ENCODE results near the gene GPALPP1.

Gene GPALPP1

DNA sequence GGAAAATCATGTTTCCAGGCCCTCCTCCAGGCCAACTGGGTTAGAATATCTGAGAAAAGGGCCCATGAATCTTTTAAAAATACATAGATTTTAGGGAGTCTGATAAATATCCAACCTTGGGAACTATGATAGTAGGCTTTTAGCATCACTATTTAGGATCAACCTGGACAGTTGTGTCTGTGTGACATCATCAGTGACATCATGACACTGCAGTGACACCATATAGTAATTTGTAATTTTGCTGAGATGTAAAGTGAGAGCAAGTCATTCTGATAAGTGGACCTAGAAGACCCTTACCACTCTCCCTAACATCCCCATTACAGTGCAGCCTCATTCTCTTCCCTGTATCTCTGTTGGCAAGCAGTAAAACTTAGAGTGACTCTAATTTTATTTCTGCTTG is 14.1 kb downstream of the GPALPP1 start:
- ChIA-PET CTCF (no interaction called here), POLR2A (no interaction called here)
- no peak for DNase-seq (ENCODE audit: low read depth, low spot score)
- TF ChIP-seq, protein P1, sequence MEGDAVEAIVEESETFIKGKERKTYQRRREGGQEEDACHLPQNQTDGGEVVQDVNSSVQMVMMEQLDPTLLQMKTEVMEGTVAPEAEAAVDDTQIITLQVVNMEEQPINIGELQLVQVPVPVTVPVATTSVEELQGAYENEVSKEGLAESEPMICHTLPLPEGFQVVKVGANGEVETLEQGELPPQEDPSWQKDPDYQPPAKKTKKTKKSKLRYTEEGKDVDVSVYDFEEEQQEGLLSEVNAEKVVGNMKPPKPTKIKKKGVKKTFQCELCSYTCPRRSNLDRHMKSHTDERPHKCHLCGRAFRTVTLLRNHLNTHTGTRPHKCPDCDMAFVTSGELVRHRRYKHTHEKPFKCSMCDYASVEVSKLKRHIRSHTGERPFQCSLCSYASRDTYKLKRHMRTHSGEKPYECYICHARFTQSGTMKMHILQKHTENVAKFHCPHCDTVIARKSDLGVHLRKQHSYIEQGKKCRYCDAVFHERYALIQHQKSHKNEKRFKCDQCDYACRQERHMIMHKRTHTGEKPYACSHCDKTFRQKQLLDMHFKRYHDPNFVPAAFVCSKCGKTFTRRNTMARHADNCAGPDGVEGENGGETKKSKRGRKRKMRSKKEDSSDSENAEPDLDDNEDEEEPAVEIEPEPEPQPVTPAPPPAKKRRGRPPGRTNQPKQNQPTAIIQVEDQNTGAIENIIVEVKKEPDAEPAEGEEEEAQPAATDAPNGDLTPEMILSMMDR (IDR thresholded peaks at IDR 0.05; ENCODE audit: insufficient read depth, low read length, missing control alignments) = no peak
- H3K4me3 ChIP-seq (ENCODE audit: low read depth, low read length) = no peak overlapping the region

DNA sequence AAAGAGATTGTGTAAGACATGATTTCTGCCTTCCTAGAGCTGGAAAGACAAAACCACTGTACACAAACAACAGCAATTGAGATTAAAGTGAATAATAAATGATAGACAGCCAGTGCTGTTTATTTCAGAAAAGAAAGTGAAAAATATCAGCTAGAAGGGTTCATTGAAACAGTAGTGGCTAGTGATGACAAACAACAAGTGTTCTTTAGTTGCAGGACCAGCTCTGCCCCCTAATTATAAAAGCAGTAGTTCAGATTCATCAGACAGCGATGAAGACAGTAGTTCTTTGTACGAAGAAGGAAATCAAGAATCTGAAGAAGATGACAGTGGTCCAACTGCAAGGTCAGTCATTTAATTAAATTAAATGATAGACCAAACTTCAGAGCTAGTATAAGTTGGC is 14.8 kb downstream of the GPALPP1 start:
- ChIA-PET CTCF (no interaction called here), POLR2A (interaction anchor here (0.5 kb wide), 1 partner anchor 236 kb away, joined by 4 read pairs; no protein-coding TSS in a partner anchor)

DNA sequence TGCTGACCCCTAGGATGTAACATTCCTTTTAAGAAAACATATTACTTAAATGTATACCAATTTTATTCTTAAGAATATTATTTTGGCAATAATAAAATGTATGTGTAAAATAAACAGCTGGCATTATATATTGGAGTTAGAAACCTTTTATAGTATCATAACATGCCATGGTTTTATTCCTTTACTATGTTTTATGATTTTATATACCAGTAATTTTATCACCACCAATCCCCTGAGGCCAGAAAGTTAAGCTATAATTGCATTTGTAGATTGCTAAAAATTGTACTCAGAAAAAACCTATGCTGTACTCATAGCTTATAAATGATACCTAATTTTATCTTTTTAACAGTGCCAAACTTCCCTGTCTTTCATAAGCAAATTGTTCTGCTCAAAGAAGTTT is 17.9 kb downstream of the GPALPP1 start:
- POLR2A ChIA-PET = no interaction called here

More for the DNA sequence above, 14.8 kb downstream of the GPALPP1 start:
- no peak for DNase-seq (ENCODE audit: low read depth, low spot score)
- TF ChIP-seq, protein P1 (IDR thresholded peaks at IDR 0.05; ENCODE audit: insufficient read depth, low read length, missing control alignments) = no peak
- H3K4me3 ChIP-seq (ENCODE audit: low read depth, low read length) = no peak overlapping the region

DNA sequence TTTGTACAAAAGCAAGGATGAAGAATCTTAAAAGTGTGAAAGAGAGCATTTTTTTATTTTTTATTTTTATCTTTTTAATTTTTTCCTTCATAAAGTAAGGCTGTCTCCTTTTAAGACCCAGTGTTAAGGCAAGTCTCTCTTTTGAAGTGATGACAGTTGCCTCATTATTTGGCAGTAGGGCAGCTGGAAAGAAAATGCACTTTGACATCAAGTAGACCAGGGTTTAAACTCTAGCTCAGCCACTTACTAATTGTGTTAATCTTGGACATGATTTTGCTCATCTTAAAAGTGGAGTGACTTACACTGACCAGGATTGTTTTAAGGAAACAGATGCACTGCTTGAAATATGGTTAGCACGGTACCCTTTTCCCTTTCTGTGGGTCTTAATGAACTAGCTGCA is 18.5 kb downstream of the GPALPP1 start:
- ChIA-PET POLR2A (no interaction called here), CTCF (interaction anchor here (0.8 to 1.6 kb wide), 4 partner anchors 8 to 304 kb away, joined by 3 to 5 read pairs (median 3); no protein-coding TSS in a partner anchor)
- DNase-seq (ENCODE audit: low read depth, low spot score) = no peak
- H3K4me3 ChIP-seq (ENCODE audit: low read depth, low read length) = no peak overlapping the region
- TF ChIP-seq, protein P1 (IDR thresholded peaks at IDR 0.05; ENCODE audit: insufficient read depth, low read length, missing control alignments) = no peak

More for the DNA sequence above, 17.9 kb downstream of the GPALPP1 start:
- no peak overlapping the region for H3K4me3 ChIP-seq (ENCODE audit: low read depth, low read length)
- CTCF ChIA-PET = interaction anchor here (0.8 to 1.6 kb wide), 5 partner anchors 9 to 305 kb away, joined by 3 to 5 read pairs (median 3); no protein-coding TSS in a partner anchor
- DNase-seq (ENCODE audit: low read depth, low spot score) = no peak
- TF ChIP-seq, protein P1 (IDR thresholded peaks at IDR 0.05; ENCODE audit: insufficient read depth, low read length, missing control alignments) = no peak

DNA sequence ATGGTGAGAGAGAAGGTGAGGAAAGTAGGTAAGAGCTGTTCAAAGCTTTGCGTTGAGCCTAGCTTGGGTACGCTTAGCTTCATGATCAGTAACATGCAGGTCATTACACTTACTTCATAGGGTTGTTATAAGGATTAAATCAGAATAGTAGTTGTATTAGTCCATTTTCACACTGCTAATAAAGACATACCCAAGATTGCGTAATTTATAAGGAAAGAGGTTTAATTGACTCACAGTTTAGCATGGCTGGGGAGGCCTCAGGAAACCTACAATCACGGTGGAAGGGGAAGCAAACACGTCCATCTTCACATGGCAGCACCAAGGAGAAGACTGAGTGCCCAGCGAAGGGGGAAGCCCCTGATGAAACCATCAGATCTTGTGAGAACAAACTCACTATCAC is 21.9 kb downstream of the GPALPP1 start:
- ChIA-PET CTCF (no interaction called here), POLR2A (no interaction called here)
- no peak for DNase-seq (ENCODE audit: low read depth, low spot score)
- no peak overlapping the region for H3K4me3 ChIP-seq (ENCODE audit: low read depth, low read length)
- TF ChIP-seq, protein P1 (IDR thresholded peaks at IDR 0.05; ENCODE audit: insufficient read depth, low read length, missing control alignments) = no peak

DNA sequence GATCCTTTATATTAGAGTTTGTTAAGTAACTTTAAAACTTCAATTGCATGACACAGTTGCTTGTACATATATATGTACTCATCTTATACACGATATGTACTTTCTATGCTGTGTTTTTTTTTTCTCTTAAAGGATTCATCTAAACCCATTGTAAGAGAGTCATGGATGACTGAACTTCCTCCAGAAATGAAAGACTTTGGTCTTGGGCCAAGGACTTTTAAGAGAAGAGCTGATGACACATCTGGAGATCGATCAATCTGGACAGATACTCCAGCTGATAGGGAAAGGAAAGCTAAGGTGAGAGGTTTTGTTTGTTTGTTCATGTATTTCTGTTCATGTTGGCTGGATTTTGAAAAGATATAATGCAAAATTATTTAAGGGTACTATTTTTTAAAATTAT is 26.0 kb downstream of the GPALPP1 start:
- no peak overlapping the region for H3K4me3 ChIP-seq (ENCODE audit: low read depth, low read length)
- ChIA-PET POLR2A (no interaction called here), CTCF (interaction anchor here (0.8 to 0.9 kb wide), 2 partner anchors 8 to 379 kb away, joined by 3 read pairs; no protein-coding TSS in a partner anchor)
- TF ChIP-seq, protein P1 (IDR thresholded peaks at IDR 0.05; ENCODE audit: insufficient read depth, low read length, missing control alignments) = no peak
- no peak for DNase-seq (ENCODE audit: low read depth, low spot score)

All from AG04449 (cell line).